GM06990 (cell line): Measurements from ENCODE around the gene AIP.
A peak's percentile ranks its signal among the peaks of the same experiment; 100 is the strongest.

Source experiments
- DNase-seq: peaks from one replicate; pipeline ENCODE4 v3.0.0-alpha.2; 2011; ENCODE audit not compliant: insufficient read length; ENCODE audit errors: extremely low read depth
- H3K27me3 ChIP-seq: replicated peaks from 2 replicates; pipeline ENCODE4 v1.6.0; 2011; ENCODE audit warnings: low read length; ENCODE audit not compliant: control insufficient read depth, insufficient read depth
- H3K36me3 ChIP-seq: 2 replicates; pipeline ENCODE4 v1.5.1; 2011; ENCODE audit warnings: low read length; ENCODE audit not compliant: control insufficient read depth, insufficient read depth
- H3K4me3 ChIP-seq: replicated peaks from 2 replicates; pipeline ENCODE4 v1.5.1; 2011; ENCODE audit warnings: low read depth, mild to moderate bottlenecking, control low read depth, low read length
- TF ChIP-seq, protein P1 (sequence below): IDR thresholded peaks from 2 replicates; pipeline ENCODE4 v1.5.1; 2011; ENCODE audit warnings: low read length, control low read depth, mild to moderate bottlenecking, inconsistent platforms; ENCODE audit not compliant: insufficient read depth, poor library complexity, severe bottlenecking

AIP gene

DNA sequence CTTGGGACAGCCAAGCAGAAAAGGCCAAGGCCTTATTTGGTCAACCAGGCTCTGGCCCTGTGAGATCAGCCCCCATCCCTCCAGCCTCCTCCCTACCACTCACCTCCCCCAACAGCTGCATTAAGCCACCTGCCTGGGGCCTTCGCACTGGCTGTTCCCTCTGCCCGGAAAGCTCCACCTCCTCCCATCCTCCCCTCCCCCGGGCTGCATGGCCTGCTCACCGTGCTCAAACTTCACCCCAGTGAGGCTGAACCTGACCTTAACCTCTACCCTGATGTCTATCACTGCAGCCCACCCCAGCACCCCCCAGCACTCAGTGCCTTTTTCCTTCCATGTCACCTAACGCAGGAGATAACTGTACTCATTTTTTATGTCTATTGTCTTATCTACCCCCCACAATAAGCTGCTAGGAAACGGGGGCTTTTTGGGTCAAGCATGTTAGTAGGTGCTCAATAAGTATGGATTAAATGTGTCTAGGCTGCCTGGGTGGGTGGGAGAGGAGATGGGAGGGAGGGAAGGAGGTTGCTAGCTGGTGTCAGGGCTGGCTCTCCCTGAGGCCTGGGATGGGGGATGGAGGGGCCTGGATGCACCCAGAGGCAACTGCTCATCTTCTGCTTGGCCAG, 46.3 kb upstream of the AIP start:
- H3K36me3 ChIP-seq = peaks cover 29% of the 10 kb centered on the region
- H3K27me3 ChIP-seq = no peaks in the 10 kb centered on the region
- DNase-seq = peak; percentile 86
- peak overlapping the region; percentile 76 for H3K4me3 ChIP-seq
- TF ChIP-seq, protein P1, sequence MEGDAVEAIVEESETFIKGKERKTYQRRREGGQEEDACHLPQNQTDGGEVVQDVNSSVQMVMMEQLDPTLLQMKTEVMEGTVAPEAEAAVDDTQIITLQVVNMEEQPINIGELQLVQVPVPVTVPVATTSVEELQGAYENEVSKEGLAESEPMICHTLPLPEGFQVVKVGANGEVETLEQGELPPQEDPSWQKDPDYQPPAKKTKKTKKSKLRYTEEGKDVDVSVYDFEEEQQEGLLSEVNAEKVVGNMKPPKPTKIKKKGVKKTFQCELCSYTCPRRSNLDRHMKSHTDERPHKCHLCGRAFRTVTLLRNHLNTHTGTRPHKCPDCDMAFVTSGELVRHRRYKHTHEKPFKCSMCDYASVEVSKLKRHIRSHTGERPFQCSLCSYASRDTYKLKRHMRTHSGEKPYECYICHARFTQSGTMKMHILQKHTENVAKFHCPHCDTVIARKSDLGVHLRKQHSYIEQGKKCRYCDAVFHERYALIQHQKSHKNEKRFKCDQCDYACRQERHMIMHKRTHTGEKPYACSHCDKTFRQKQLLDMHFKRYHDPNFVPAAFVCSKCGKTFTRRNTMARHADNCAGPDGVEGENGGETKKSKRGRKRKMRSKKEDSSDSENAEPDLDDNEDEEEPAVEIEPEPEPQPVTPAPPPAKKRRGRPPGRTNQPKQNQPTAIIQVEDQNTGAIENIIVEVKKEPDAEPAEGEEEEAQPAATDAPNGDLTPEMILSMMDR = no peak

DNA sequence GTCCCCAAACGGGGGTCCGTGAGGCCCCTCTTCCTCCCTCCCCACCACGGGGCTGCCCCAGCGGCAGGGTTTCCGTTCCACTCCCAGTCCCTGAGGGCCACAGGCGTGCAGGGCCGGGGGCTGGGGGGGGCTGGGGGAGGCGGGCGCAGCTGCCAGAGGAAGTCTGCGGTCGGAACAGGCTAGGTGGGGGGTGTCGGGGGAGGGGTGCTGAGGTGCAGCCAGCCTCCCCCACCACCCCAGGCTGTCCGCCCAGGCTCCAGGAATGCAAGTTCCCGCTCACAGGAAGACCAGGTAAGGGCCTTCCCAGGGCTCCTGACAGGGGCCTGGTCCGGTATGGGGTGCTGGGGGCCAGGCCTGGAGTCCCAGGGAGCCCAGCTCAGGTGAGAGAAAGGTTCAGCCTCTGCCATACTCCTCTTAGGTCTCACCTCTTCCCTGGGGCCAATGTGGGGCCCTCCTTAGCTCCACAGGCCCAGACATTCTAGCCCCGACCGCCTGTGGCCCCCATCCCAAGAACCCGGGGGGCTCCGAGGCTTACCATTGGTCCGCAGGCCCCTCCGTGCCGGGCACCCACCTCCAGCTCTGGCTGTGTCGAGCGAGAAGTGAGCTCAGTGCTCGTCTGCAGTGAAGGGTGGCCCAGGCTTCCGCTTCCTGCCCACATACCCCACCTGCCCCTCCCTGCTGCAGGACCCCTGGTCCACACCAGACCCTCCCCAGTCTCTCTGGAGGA, 45.6 kb upstream of the AIP start, which contains the start of gene PTPRCAP:
Gene PTPRCAP, minus strand, starts transcription at position 601 of the 727 bp plus-strand sequence. Its CDS starts 63 bp downstream, at position 538.
- H3K36me3 ChIP-seq = peaks cover 28% of the 10 kb centered on the region
- DNase-seq = peak; percentile 83
- TF ChIP-seq, protein P1 = no peak
- peak within 1 kb of the TSS; percentile 76 for H3K4me3 ChIP-seq
- H3K27me3 ChIP-seq = no peaks in the 10 kb centered on the region

DNA sequence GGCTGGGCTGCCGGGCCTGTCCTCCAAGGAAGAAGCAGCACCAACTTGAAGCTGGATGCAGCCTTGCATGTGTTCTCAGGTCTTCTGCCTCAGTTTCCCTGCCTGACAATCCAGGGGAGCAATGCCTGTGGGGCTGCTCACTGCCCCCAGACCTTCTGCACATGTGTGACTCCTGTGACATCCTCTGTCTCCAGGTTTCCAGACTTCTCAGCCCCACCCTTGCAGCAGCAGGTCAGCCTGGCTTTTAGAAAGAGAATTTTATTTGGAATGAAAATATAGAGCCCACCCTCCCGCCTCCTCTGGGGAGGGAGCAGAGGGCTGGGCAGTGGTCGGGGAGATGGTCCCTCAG, 45.0 kb upstream of the AIP start:
- no peaks in the 10 kb centered on the region for H3K27me3 ChIP-seq
- TF ChIP-seq, protein P1 = no peak
- no peak for DNase-seq
- H3K4me3 ChIP-seq = peak overlapping the region; percentile 76
- peaks cover 28% of the 10 kb centered on the region for H3K36me3 ChIP-seq

DNA sequence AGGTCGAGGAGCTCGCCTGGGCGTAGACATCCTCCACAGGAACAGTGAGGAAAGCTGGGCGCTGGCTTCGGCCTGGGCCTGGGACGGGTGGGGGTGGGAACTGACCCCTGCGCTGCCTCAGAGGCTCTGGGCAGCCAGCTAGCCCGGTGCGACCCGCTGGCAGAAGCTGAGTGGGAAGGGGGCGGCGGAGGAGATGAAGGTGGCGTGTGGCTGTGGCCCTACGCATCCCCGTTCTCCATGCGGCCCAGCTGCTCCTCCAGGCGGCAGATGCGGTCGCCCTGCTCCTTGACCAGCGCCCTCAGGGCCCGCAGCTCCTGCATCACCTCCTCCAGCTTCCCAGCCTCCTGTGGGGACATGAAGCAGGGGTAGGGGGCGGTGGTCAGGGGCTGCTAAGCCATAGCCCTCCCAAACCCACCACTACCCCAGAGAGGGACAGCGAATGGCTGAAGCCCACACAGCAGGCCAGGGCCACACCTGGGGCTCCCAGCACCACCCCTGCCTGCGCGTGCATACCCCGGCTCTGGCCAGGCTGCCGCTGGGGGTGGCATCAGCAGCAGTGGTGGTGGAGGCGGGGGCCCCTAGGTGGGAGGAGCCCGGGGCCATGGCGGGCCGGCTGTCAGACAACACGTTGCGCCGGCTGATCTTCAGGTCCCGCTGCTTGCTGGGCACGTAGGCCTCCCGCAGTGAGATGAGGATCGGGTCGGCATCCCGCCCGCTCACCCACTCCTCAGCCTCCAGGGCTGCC, 44.5 kb upstream of the AIP start:
- Histone ChIP-seq H3K4me3 (peak overlapping the region; percentile 76), H3K36me3 (peaks cover 23% of the 10 kb centered on the region), H3K27me3 (no peaks in the 10 kb centered on the region)
- TF ChIP-seq, protein P1 = no peak
- DNase-seq = peak; percentile 75

DNA sequence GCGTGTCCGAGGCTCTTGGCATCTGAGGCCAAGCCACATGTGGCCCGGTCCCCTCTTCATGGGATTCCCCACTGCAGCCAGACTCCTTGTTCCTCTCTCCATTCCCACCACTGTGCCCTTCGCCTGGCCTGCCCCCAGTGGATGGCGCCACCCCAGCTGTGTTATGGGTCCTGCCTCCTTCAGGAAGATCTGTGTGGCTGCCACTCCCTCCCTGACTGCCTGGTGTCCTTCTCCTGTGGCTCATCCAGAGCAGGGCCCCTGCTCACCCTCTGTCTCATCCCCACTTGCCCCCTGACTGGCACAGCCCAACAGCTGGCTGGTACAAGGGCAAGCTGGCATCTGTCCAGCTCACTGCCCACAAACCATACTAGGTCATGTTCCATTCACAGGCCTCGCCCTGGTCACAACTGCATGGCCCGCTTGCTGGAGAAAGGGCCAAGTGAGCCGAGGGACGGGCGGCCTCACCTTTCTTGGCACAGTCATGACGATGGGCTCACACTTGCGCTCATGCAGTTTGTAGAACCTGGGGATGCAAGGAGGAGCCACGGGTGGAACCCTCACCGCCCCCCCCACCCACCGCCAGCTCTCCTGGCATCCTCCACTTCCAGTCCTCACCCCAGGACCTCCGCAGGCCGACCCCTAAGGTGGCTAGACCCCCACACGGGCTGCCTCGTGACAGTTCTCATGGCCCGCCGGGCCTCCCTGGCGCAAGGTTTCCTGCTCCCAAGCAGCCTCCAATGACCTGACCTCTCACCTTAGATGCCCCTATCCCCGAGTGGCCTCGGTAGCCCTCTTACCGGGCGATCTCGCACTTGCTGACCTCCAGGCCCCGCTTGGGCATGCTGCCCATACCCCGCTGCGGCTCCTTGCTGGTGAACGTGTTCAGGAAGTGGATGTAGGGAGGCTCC, 43.3 kb upstream of the AIP start:
- peak overlapping the region; percentile 76 for H3K4me3 ChIP-seq
- no peak for DNase-seq
- no peaks in the 10 kb centered on the region for H3K27me3 ChIP-seq
- H3K36me3 ChIP-seq = peaks cover 13% of the 10 kb centered on the region
- TF ChIP-seq, protein P1 = peak; percentile 43
